Measurements from ENCODE around the gene ASTN1. TPM values are rescaled to one million over a fixed set of nuclear protein-coding genes. Genes with fewer than 3 reads are reported as not detected.

The ASTN1 gene
- total RNA-seq, 1 experiment from 2014 or later: 0.05 TPM

- no TSS peak for BruUV-seq (replicated peaks)
- in situ Hi-C loops (cut with HindIII; ENCODE audit: low pct_unique_long_range_greater_than_20kb, low sequenced_read_pairs) (no loop called here), intact Hi-C loops (cut with micrococcal nuclease; ENCODE audit: unreplicated experiment) (no loop called here)
- Histone ChIP-seq H3K9me3 (ENCODE audit: control insufficient read depth, insufficient read depth, low read depth, low read length) (no peaks in the 10 kb centered on the region), H3K27me3 (ENCODE audit: control insufficient read depth, insufficient read depth, low read length) (no peaks in the 10 kb centered on the region), H3K36me3 (ENCODE audit: control insufficient read depth, insufficient read depth, low read length) (no peaks in the 10 kb centered on the region), H3K4me3 (ENCODE audit: low read depth in 2 of 2, low read length in 2 of 2) (no peak overlapping the region), H3K27ac (ENCODE audit: low read length) (no peak overlapping the region), H3K4me1 (ENCODE audit: control insufficient read depth, insufficient read depth, low read length) (no peaks in the 10 kb centered on the region)
- DNase-seq (ENCODE audit: low read depth, low spot score): no peak
- CTCF ChIA-PET: no interaction called here
- TF ChIP-seq SIN3A (IDR thresholded peaks at IDR 0.05; ENCODE audit: borderline replicate concordance, insufficient read depth, low read depth, low read length): no peak
- no peak for TF ChIP-seq CTCF (IDR thresholded peaks at IDR 0.05)
- TF ChIP-seq REST (IDR thresholded peaks at IDR 0.05; ENCODE audit: insufficient read depth in 1 of 2, low read depth in 2 of 2, low read length in 1 of 2): no peak
- no peak for TF ChIP-seq POLR2AphosphoS5 (IDR thresholded peaks at IDR 0.05; ENCODE audit: low read depth, low read length)
- TF ChIP-seq TCF7L2 (IDR thresholded peaks at IDR 0.05; ENCODE audit: low read depth, low read length): no peak
- POLR2A ChIA-PET: no interaction called here
- no peak for ATAC-seq
Measured at GRCh38 chr1:176989754-176990153, 174.8 kb downstream of the ASTN1 start.

- Histone ChIP-seq H3K27ac (ENCODE audit: low read length) (no peak overlapping the region), H3K4me1 (ENCODE audit: control insufficient read depth, insufficient read depth, low read length) (no peaks in the 10 kb centered on the region), H3K27me3 (ENCODE audit: control insufficient read depth, insufficient read depth, low read length) (no peaks in the 10 kb centered on the region), H3K4me3 (ENCODE audit: low read depth in 2 of 2, low read length in 2 of 2) (no peak overlapping the region), H3K36me3 (ENCODE audit: control insufficient read depth, insufficient read depth, low read length) (no peaks in the 10 kb centered on the region), H3K9me3 (ENCODE audit: control insufficient read depth, insufficient read depth, low read depth, low read length) (no peaks in the 10 kb centered on the region)
- ChIA-PET POLR2A (no interaction called here), CTCF (no interaction called here)
- DNase-seq (ENCODE audit: low read depth, low spot score): no peak
- intact Hi-C loops (cut with micrococcal nuclease; ENCODE audit: unreplicated experiment): no loop called here
- TF ChIP-seq SIN3A (IDR thresholded peaks at IDR 0.05; ENCODE audit: borderline replicate concordance, insufficient read depth, low read depth, low read length) (no peak), CTCF (IDR thresholded peaks at IDR 0.05) (no peak), REST (IDR thresholded peaks at IDR 0.05; ENCODE audit: insufficient read depth in 1 of 2, low read depth in 2 of 2, low read length in 1 of 2) (no peak), TCF7L2 (IDR thresholded peaks at IDR 0.05; ENCODE audit: low read depth, low read length) (no peak), POLR2AphosphoS5 (IDR thresholded peaks at IDR 0.05; ENCODE audit: low read depth, low read length) (no peak)
- in situ Hi-C loops (cut with HindIII; ENCODE audit: low pct_unique_long_range_greater_than_20kb, low sequenced_read_pairs): no loop called here
- BruUV-seq (replicated peaks): no TSS peak
- ATAC-seq: no peak
Measured at GRCh38 chr1:176989023-176989422, 175.5 kb downstream of the ASTN1 start.

Data from Panc1 (cell line).